ENCODE data around the gene ACKR2. TPM values are rescaled to one million over a fixed set of nuclear protein-coding genes. Genes with fewer than 3 reads are reported as not detected.

The ACKR2 gene
- total and polyA plus RNA-seq, 2 of the 13 experiments (the other 11 are each of a cell fraction or from before 2014, with no cell fraction given), result 1.1 to 1.9 TPM

- TF ChIP-seq, protein P1, sequence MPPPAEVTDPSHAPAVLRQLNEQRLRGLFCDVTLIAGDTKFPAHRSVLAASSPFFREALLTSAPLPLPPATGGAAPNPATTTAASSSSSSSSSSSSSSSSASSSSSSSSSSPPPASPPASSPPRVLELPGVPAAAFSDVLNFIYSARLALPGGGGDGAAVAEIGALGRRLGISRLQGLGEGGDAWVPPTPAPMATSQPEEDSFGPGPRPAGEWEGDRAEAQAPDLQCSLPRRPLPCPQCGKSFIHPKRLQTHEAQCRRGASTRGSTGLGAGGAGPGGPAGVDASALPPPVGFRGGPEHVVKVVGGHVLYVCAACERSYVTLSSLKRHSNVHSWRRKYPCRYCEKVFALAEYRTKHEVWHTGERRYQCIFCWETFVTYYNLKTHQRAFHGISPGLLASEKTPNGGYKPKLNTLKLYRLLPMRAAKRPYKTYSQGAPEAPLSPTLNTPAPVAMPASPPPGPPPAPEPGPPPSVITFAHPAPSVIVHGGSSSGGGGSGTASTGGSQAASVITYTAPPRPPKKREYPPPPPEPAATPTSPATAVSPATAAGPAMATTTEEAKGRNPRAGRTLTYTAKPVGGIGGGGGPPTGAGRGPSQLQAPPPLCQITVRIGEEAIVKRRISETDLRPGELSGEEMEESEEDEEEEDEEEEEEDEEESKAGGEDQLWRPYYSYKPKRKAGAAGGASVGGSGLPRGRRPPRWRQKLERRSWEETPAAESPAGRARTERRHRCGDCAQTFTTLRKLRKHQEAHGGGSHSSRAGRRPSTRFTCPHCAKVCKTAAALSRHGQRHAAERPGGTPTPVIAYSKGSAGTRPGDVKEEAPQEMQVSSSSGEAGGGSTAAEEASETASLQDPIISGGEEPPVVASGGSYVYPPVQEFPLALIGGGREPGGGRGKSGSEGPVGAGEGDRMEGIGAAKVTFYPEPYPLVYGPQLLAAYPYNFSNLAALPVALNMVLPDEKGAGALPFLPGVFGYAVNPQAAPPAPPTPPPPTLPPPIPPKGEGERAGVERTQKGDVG (CRISPR knock-in tag; IDR thresholded peaks at IDR 0.05; ENCODE audit: borderline replicate concordance), result peak; percentile 23
- peak; percentile 98 for TF ChIP-seq ZNF205 (CRISPR knock-in tag; IDR thresholded peaks at IDR 0.05)
- TF ChIP-seq POLR2AphosphoS5 (IDR thresholded peaks at IDR 0.05; ENCODE audit: low read depth, low read length), result no peak
- peak; percentile 72; the same call in 1 of the 2 replicates for TF ChIP-seq CBX5 (CRISPR knock-in tag; IDR thresholded peaks at IDR 0.05; ENCODE audit: borderline replicate concordance)
- no peak for TF ChIP-seq NR2F2 (IDR thresholded peaks at IDR 0.05; ENCODE audit: borderline replicate concordance, low read depth)
- TF ChIP-seq, protein P2, sequence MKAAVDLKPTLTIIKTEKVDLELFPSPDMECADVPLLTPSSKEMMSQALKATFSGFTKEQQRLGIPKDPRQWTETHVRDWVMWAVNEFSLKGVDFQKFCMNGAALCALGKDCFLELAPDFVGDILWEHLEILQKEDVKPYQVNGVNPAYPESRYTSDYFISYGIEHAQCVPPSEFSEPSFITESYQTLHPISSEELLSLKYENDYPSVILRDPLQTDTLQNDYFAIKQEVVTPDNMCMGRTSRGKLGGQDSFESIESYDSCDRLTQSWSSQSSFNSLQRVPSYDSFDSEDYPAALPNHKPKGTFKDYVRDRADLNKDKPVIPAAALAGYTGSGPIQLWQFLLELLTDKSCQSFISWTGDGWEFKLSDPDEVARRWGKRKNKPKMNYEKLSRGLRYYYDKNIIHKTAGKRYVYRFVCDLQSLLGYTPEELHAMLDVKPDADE (CRISPR knock-in tag; IDR thresholded peaks at IDR 0.05), result no peak
- TF ChIP-seq TEAD3 (CRISPR knock-in tag; optimal IDR thresholded peaks at IDR 0.05; ENCODE audit: borderline replicate concordance), result peak; percentile 44
- TF ChIP-seq YY1 (IDR thresholded peaks at IDR 0.05; ENCODE audit: insufficient read depth, insufficient replicate concordance, low read depth, low read length), result peak; percentile 74
- TF ChIP-seq ZNF777 (CRISPR knock-in tag; IDR thresholded peaks at IDR 0.05), result no peak
- TF ChIP-seq ZNF230 (CRISPR knock-in tag; IDR thresholded peaks at IDR 0.05), result peak; percentile 55; the same call in 1 of the 2 replicates
- TF ChIP-seq ZNF335 (CRISPR knock-in tag; IDR thresholded peaks at IDR 0.05), result no peak
- peak; percentile 60; the same call in 1 of the 2 replicates for TF ChIP-seq ZNF253 (CRISPR knock-in tag; IDR thresholded peaks at IDR 0.05; ENCODE audit: borderline replicate concordance)
- TF ChIP-seq HOXD1 (CRISPR knock-in tag; IDR thresholded peaks at IDR 0.05), result 0 out of 2 replicates have a peak, but pooled peaks have one; percentile 28
- no peak for TF ChIP-seq ZSCAN29 (CRISPR knock-in tag; conservative IDR thresholded peaks at IDR 0.05)
- 0 out of 2 replicates have a peak, but pooled peaks have one; percentile 16 for TF ChIP-seq ZNF563 (CRISPR knock-in tag; IDR thresholded peaks at IDR 0.05)
- TF ChIP-seq, protein P3, sequence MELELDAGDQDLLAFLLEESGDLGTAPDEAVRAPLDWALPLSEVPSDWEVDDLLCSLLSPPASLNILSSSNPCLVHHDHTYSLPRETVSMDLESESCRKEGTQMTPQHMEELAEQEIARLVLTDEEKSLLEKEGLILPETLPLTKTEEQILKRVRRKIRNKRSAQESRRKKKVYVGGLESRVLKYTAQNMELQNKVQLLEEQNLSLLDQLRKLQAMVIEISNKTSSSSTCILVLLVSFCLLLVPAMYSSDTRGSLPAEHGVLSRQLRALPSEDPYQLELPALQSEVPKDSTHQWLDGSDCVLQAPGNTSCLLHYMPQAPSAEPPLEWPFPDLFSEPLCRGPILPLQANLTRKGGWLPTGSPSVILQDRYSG (CRISPR knock-in tag; IDR thresholded peaks at IDR 0.05), result no peak
- TF ChIP-seq MIXL1 (CRISPR knock-in tag; IDR thresholded peaks at IDR 0.05), result peak; percentile 40; the same call in 1 of the 2 replicates
- TF ChIP-seq ZHX1 (CRISPR knock-in tag; IDR thresholded peaks at IDR 0.05; ENCODE audit: low read depth), result 0 out of 2 replicates have a peak, but pooled peaks have one; percentile 40
- TF ChIP-seq MYC (CRISPR knock-in tag; IDR thresholded peaks at IDR 0.05; ENCODE audit: borderline replicate concordance), result 0 out of 2 replicates have a peak, but pooled peaks have one; percentile 28
Observed at GRCh38 chr3:42880601-42881451, 71.6 kb downstream of the ACKR2 start (continued).
